Lung (tissue), 12 donors: ENCODE measurements around the gene FBXL22. TPM values are rescaled to one million over a fixed set of nuclear protein-coding genes. Genes with fewer than 3 reads are reported as not detected.

Experiments used
- ATAC-seq: fragments of 200-7000 bp; cut with Tn5 transposase; one replicate; pipeline ENCODE4 v1.9.1; 2020; ENCODE audit warnings: moderate number of reproducible peaks; ENCODE audit not compliant: insufficient read depth, low FRiP score
- DNase-seq, 3 donors: peaks; one replicate each; pipeline ENCODE4 v3.0.0-alpha.2; 2013 to 2017
- H3K27ac ChIP-seq, 2 donors: one replicate each; pipeline ENCODE4 v1.5.1; 2013; ENCODE audit warnings: mild to moderate bottlenecking in 2 of 2, moderate library complexity in 2 of 2, control low read depth in 1 of 2, inconsistent platforms in 1 of 2, low read depth in 1 of 2, low read length in 1 of 2
- H3K27me3 ChIP-seq, 3 donors: one replicate each; pipeline ENCODE4 v1.5.1; 2013; ENCODE audit warnings: low read length in 2 of 3; ENCODE audit not compliant: control insufficient read depth in 3 of 3, insufficient read depth in 3 of 3
- H3K36me3 ChIP-seq, 4 donors: one replicate each; pipeline ENCODE4 v1.5.1; 2013; ENCODE audit warnings: low read length in 4 of 4, mild to moderate bottlenecking in 1 of 4, moderate library complexity in 1 of 4; ENCODE audit not compliant: control insufficient read depth in 4 of 4, insufficient read depth in 4 of 4
- H3K4me1 ChIP-seq, 5 donors: one replicate each; pipeline ENCODE4 v1.5.1; 2013; ENCODE audit warnings: low read length in 5 of 5, mild to moderate bottlenecking in 2 of 5, moderate library complexity in 1 of 5; ENCODE audit not compliant: control insufficient read depth in 5 of 5, insufficient read depth in 5 of 5
- H3K4me3 ChIP-seq: one replicate; pipeline ENCODE4 v1.5.1; 2013; ENCODE audit warnings: mild to moderate bottlenecking, control low read depth, moderate library complexity
- H3K9ac ChIP-seq, 2 donors: one replicate each; pipeline ENCODE4 v1.5.1; 2013; ENCODE audit warnings: low read length in 2 of 2, control low read depth in 1 of 2; ENCODE audit not compliant: insufficient read depth in 1 of 2
- H3K9me3 ChIP-seq, 4 donors: one replicate each; pipeline ENCODE4 v1.5.1; 2013; ENCODE audit warnings: low read length in 3 of 4, mild to moderate bottlenecking in 1 of 4, moderate library complexity in 1 of 4; ENCODE audit not compliant: control insufficient read depth in 4 of 4, insufficient read depth in 3 of 4
- CTCF ChIP-seq: IDR thresholded peaks from 2 replicates; pipeline ENCODE4 v1.5.1; 2012; ENCODE audit warnings: mild to moderate bottlenecking; ENCODE audit errors: control extremely low read depth, extremely low read depth
- WGBS, 2 donors: extraction: QIAGEN DNeasy Blood & Tissue Kit; methylation state at CpG; one replicate each; pipeline ENCODE4 v1.1.7; 2013; 5-methylcytosine and 5-hydroxymethylcytosine counted together
- polyA plus RNA-seq, 2 donors: library from polyadenylated mRNA; stranded (reverse); fragments of 200-250 nt; gene quantifications; one replicate each; pipeline ENCODE4 v1.2.1, GENCODE V29; 2013
- total RNA-seq, 2 donors: library from RNA; depleted of rRNA in 1 of 2; stranded (reverse); fragments of >200 nt in 1 of 2; gene quantifications; one replicate each; pipeline ENCODE4 v1.2.1, GENCODE V29; 2014 to 2021
- donor health status: control.
- donor health status: control.
- donor health status: Bipolar disorder and iron deficiency.
- donor health status: healthy.
- donor health status: DM: yes; HTN: yes; CAD: no.

The FBXL22 gene
- total and polyA plus RNA-seq, 4 donors: 0.42 to 2.7 (median 1.6) TPM

DNA sequence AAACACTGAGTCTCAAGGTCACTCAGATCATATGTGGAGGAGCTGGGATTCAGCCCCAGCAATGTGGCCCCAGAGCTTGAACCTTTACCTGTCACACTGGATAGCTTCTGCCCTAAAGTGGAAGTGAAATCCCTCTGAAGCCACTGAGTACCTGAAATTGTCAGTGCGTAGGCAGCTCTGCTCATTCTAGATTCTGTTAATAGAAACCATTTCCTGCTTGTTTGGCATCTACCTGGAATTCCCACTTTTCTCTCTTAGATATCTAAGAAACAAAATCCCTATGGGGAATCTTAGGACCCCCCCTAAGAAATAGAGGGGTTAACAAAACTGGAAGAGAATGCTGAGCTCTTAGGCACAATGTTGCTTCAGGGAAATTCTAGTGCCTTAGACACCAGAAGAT lies 29.8 kb downstream of the FBXL22 start:
- Histone ChIP-seq H3K27ac (no peak overlapping the region), H3K4me1 (no peaks in the 10 kb centered on the region), H3K27me3 (no peaks in the 10 kb centered on the region), H3K4me3 (no peak overlapping the region), H3K9ac (no peak overlapping the region), H3K36me3 (peaks cover 49 to 73% (median 53%) of the 10 kb centered on the region in 4 donors), H3K9me3 (no peaks in the 10 kb centered on the region)
- WGBS, 2 donors: 97 to 100% methylated on average over 1 of the region's 1 CpG
- ATAC-seq: no peak
- DNase-seq: no peak
- TF ChIP-seq CTCF: no peak

DNA sequence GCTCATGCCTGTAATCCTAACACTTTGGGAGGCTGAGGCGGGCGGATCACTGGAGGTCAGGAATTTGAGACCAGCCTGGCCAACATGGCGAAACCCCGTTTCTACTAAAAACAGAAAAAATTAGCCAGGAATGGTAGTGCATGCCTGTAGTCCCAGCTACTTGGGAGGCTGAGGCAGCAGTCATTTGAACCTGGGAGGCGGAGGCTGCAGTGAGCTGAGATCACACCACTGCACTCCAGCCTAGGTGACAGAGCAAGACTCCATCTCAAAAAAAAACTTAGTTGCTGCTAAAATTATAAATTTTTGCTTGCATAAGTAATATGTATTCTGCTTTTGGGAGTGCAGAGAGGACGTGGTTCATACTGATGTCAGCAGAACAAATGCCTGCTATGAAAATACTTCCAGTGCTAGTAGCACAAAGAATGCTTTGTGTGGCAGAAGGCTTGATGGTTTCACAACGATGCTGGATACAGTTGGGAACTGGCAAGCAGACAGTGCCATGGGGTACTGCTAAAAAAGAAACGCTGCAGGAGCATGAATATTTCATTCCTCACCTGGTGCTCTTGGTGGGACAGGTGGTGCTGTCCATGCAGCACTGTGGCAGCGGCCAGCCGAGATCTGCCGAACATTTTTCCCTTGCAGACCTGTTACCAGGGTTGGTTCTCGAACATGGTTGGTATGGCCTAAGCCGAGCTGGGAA lies 31.1 kb downstream of the FBXL22 start:
- Histone ChIP-seq H3K9ac (no peak overlapping the region), H3K27ac (no peak overlapping the region), H3K36me3 (peaks cover 46 to 68% (median 57%) of the 10 kb centered on the region in 4 donors), H3K9me3 (no peaks in the 10 kb centered on the region), H3K4me3 (no peak overlapping the region), H3K4me1 (no peaks in the 10 kb centered on the region), H3K27me3 (no peaks in the 10 kb centered on the region)
- no peak for TF ChIP-seq CTCF
- whole genome bisulfite sequencing, 2 donors: 92 to 96% methylated on average over 13 of the region's 13 CpGs
- ATAC-seq: no peak
- DNase-seq: no peak

- H3K9me3 ChIP-seq: no peaks in the 10 kb centered on the region
- no peak overlapping the region for H3K9ac ChIP-seq
- no peak overlapping the region for H3K27ac ChIP-seq
- H3K4me1 ChIP-seq: no peaks in the 10 kb centered on the region
- H3K36me3 ChIP-seq: peaks cover 35 to 66% (median 52%) of the 10 kb centered on the region in 4 donors
- DNase-seq (no peak), ATAC-seq (no peak)
- no peaks in the 10 kb centered on the region for H3K27me3 ChIP-seq
- TF ChIP-seq CTCF: no peak
- no peak overlapping the region for H3K4me3 ChIP-seq
- WGBS, 2 donors: 95% methylated on average over 7 of the region's 7 CpGs
Measured at GRCh38 chr15:63630036-63630751, 33.0 kb downstream of the FBXL22 start.
